ENCODE results near the gene FAM89A. TPM values are rescaled to one million over a fixed set of nuclear protein-coding genes. Genes with fewer than 3 reads are reported as not detected.
"Not testable (repeated sequence)": the region's sequence is repeated elsewhere in the genome, so short reads cannot be mapped to it uniquely, and the experiment has no call there.

FAM89A gene
- total and polyA plus RNA-seq, 2 experiments from 2014 or later, result 13.0 to 24.7 TPM

DNA sequence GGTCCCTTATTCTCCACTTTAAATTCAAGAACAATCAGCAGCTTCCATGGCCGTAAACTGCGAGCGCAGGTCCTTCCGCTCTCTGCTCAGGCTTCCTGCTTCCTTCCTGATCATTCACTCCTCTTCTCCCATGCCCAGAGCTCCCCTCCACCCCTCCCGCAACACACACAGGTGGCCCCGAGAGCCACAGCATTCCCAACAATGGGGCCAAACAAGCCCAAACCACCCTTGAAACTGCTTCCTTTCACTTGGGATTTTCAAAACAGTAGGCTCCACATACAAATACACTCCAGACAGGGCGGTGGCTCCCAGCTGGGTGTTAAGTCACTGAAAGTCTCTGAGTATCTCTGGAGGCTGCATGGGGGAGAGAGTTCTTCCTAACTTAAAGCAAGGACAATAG is 11.4 kb downstream of the FAM89A start:
- no peak overlapping the region for H3K27ac ChIP-seq
- H3K9me3 ChIP-seq (ENCODE audit: low read depth), result no peaks in the 10 kb centered on the region
- DNase-seq (ENCODE audit: low read depth in 1 of 2, low spot score in 1 of 2), result no peak
- no peaks in the 10 kb centered on the region for H3K27me3 ChIP-seq
- H3K4me3 ChIP-seq, result no peak overlapping the region
- no peaks in the 10 kb centered on the region for H3K4me1 ChIP-seq (ENCODE audit: low read depth)
- TF ChIP-seq CTCF (IDR thresholded peaks at IDR 0.05; ENCODE audit: low read depth, low read length), result no peak
- no peaks in the 10 kb centered on the region for H3K36me3 ChIP-seq

DNA sequence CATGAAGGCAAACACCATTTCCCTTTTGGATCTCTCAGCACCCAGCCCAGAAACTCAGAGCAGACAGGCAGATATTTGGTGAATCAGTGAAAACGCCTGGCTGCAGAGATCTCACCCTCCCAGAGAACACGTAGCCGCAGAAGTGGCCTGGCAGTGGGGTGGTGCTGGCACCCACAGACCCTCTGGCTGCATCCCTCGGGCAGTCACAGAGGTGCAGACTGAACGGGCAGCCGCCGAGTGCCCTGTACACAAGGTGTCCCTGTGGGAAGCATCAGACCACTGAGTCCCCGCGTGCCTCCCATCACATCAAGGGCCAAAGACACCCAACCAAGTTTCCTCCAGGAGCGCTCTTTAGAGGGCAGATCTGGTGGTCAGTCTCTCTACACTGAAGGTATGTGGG is 12.1 kb downstream of the FAM89A start:
- no peak for DNase-seq (ENCODE audit: low read depth in 1 of 2, low spot score in 1 of 2)
- no peak overlapping the region for H3K27ac ChIP-seq
- no peaks in the 10 kb centered on the region for H3K36me3 ChIP-seq
- no peak for TF ChIP-seq CTCF (IDR thresholded peaks at IDR 0.05; ENCODE audit: low read depth, low read length)
- no peaks in the 10 kb centered on the region for H3K4me1 ChIP-seq (ENCODE audit: low read depth)
- H3K27me3 ChIP-seq, result no peaks in the 10 kb centered on the region
- no peaks in the 10 kb centered on the region for H3K9me3 ChIP-seq (ENCODE audit: low read depth)
- no peak overlapping the region for H3K4me3 ChIP-seq

GRCh38 chr1:231027136-231027925 is 12.7 kb downstream of the FAM89A start:
- no peaks in the 10 kb centered on the region for H3K36me3 ChIP-seq
- DNase-seq (ENCODE audit: low read depth in 1 of 2, low spot score in 1 of 2), result no peak
- no peaks in the 10 kb centered on the region for H3K4me1 ChIP-seq (ENCODE audit: low read depth)
- no peak overlapping the region for H3K27ac ChIP-seq
- no peak for TF ChIP-seq CTCF (IDR thresholded peaks at IDR 0.05; ENCODE audit: low read depth, low read length)
- H3K4me3 ChIP-seq, result no peak overlapping the region
- H3K27me3 ChIP-seq, result no peaks in the 10 kb centered on the region
- H3K9me3 ChIP-seq (ENCODE audit: low read depth), result no peaks in the 10 kb centered on the region

- Histone ChIP-seq H3K27ac (no peak overlapping the region), H3K4me1 (ENCODE audit: low read depth) (no peaks in the 10 kb centered on the region), H3K4me3 (no peak overlapping the region), H3K36me3 (no peaks in the 10 kb centered on the region), H3K9me3 (ENCODE audit: low read depth) (no peaks in the 10 kb centered on the region), H3K27me3 (no peaks in the 10 kb centered on the region)
- no peak for DNase-seq (ENCODE audit: low read depth in 1 of 2, low spot score in 1 of 2)
- TF ChIP-seq CTCF (IDR thresholded peaks at IDR 0.05; ENCODE audit: low read depth, low read length), result no peak
These were observed 13.5 kb downstream of the FAM89A start for GRCh38 chr1:231026576-231026975.

GRCh38 chr1:231023150-231023549 is 16.9 kb downstream of the FAM89A start:
- no peak overlapping the region for H3K27ac ChIP-seq
- no peaks in the 10 kb centered on the region for H3K4me1 ChIP-seq (ENCODE audit: low read depth)
- no peak overlapping the region for H3K4me3 ChIP-seq
- no peaks in the 10 kb centered on the region for H3K9me3 ChIP-seq (ENCODE audit: low read depth)
- no peak for TF ChIP-seq CTCF (IDR thresholded peaks at IDR 0.05; ENCODE audit: low read depth, low read length)
- H3K36me3 ChIP-seq, result no peaks in the 10 kb centered on the region
- DNase-seq (ENCODE audit: low read depth in 1 of 2, low spot score in 1 of 2), result no peak
- no peaks in the 10 kb centered on the region for H3K27me3 ChIP-seq

- not testable (repeated sequence) for H3K27me3 ChIP-seq; H3K27ac ChIP-seq; H3K9me3 ChIP-seq (ENCODE audit: low read depth); H3K36me3 ChIP-seq; DNase-seq (ENCODE audit: low read depth in 1 of 2, low spot score in 1 of 2); H3K4me3 ChIP-seq; H3K4me1 ChIP-seq (ENCODE audit: low read depth)
These were observed 17.5 kb downstream of the FAM89A start for GRCh38 chr1:231022543-231022942.

Data from cardiac muscle cell (in vitro differentiated cells and primary cell).